CD4-positive, CD25-positive, alpha-beta regulatory T cell (primary cell): Measurements from ENCODE around the gene DDX31. TPM values are rescaled to one million over a fixed set of nuclear protein-coding genes. Genes with fewer than 3 reads are reported as not detected.

Source experiments
- ATAC-seq, 2 donors: fragments of 150-1000 bp; cut with Tn5 transposase; one replicate each; pipeline ENCODE4 v1.10.0; 2021; ENCODE audit warnings: low read depth in 2 of 2, moderate number of reproducible peaks in 2 of 2, moderate library complexity in 1 of 2
- DNase-seq, 3 donors: peaks; one replicate each; pipeline versions ENCODE4 v3.0.0 to v3.0.0-alpha.2; 2012 to 2022; ENCODE audit warnings: mixed read lengths in 1 of 3
- H3K27ac ChIP-seq: one replicate; pipeline ENCODE4 v1.7.0; 2013; ENCODE audit warnings: mild to moderate bottlenecking, low read length; ENCODE audit not compliant: insufficient read depth, poor library complexity, severe bottlenecking
- H3K27me3 ChIP-seq: one replicate; pipeline ENCODE4 v1.7.0; 2013; ENCODE audit warnings: low read length; ENCODE audit not compliant: control insufficient read depth, insufficient read depth
- H3K36me3 ChIP-seq: one replicate; pipeline ENCODE4 v1.7.0; 2013; ENCODE audit warnings: mild to moderate bottlenecking, low read length, moderate library complexity; ENCODE audit not compliant: control insufficient read depth, insufficient read depth
- H3K4me1 ChIP-seq: 2 replicates; pipeline ENCODE4 v1.7.0; 2013; ENCODE audit warnings: mild to moderate bottlenecking, low read length; ENCODE audit not compliant: insufficient read depth, control insufficient read depth, poor library complexity, severe bottlenecking
- H3K4me3 ChIP-seq: one replicate; pipeline ENCODE4 v1.7.0; 2013; ENCODE audit warnings: low read depth, mild to moderate bottlenecking, low read length, moderate library complexity
- H3K9me3 ChIP-seq, 2 experiments: 1 replicate in 1 of 2; 2 replicates in 1 of 2; pipeline ENCODE4 v1.7.0; 2013; ENCODE audit warnings: low read length in 2 of 2, mild to moderate bottlenecking in 1 of 2, moderate library complexity in 1 of 2; ENCODE audit not compliant: control insufficient read depth in 2 of 2
- H3K27ac Mint-ChIP-seq, 3 donors: one replicate each; pipeline ENCODE4 v1.8.0; 2020 to 2022; ENCODE audit warnings: mild to moderate bottlenecking in 3 of 3, mixed read lengths in 3 of 3, moderate library complexity in 2 of 3
- H3K27me3 Mint-ChIP-seq: one replicate; pipeline ENCODE4 v1.8.0; 2022; ENCODE audit warnings: mild to moderate bottlenecking, mixed read lengths
- H3K36me3 Mint-ChIP-seq: one replicate; pipeline ENCODE4 v1.8.0; 2020; ENCODE audit warnings: mixed read lengths
- H3K4me1 Mint-ChIP-seq, 4 donors: one replicate each; pipeline ENCODE4 v1.8.0; 2020 to 2022; ENCODE audit warnings: mixed read lengths in 4 of 4, mild to moderate bottlenecking in 1 of 4
- H3K4me3 Mint-ChIP-seq, 4 donors: one replicate each; pipeline ENCODE4 v1.8.0; 2020 to 2022; ENCODE audit warnings: mild to moderate bottlenecking in 4 of 4, mixed read lengths in 4 of 4, moderate library complexity in 3 of 4
- H3K9me3 Mint-ChIP-seq, 7 donors: one replicate each; pipeline ENCODE4 v1.8.0; 2020 to 2022; ENCODE audit warnings: mixed read lengths in 7 of 7, mild to moderate bottlenecking in 3 of 7, moderate library complexity in 2 of 7
- polyA plus RNA-seq, 4 donors: library from polyadenylated mRNA; unstranded; fragments of 300-500 nt; fragmentation: Illumina TruSeq; gene quantifications; one replicate each; pipeline ENCODE4 v1.2.3, GENCODE V29; 2021
- total RNA-seq: library from RNA; stranded (reverse); gene quantifications from one replicate; pipeline ENCODE4 v1.2.3, GENCODE V29; 2022

The DDX31 gene
- total and polyA plus RNA-seq, 5 donors from 2014 or later: 7.1 to 12.1 (median 7.3) TPM

- no peak overlapping the region for H3K4me3 Mint-ChIP-seq
- Histone ChIP-seq H3K9me3 (no peaks in the 10 kb centered on the region), H3K4me1 (no peaks in the 10 kb centered on the region), H3K36me3 (peaks cover 48% of the 10 kb centered on the region), H3K27ac (no peak overlapping the region), H3K4me3 (no peak overlapping the region), H3K27me3 (no peaks in the 10 kb centered on the region)
- DNase-seq: no peak
- no peaks in the 10 kb centered on the region for H3K4me1 Mint-ChIP-seq
- peak overlapping the region in 1 of 3 donors; percentile 58 for H3K27ac Mint-ChIP-seq
- ATAC-seq: no peak
- H3K9me3 Mint-ChIP-seq: no peaks in the 10 kb centered on the region
- H3K36me3 Mint-ChIP-seq: peaks cover 60% of the 10 kb centered on the region
- no peaks in the 10 kb centered on the region for H3K27me3 Mint-ChIP-seq
These were observed 43.5 kb downstream of the DDX31 start for GRCh38 chr9:132626285-132626684.

GRCh38 chr9:132622159-132622558, 47.6 kb downstream of the DDX31 start:
- Mint-ChIP-seq H3K9me3 (no peaks in the 10 kb centered on the region), H3K4me1 (peaks cover 0 to 2% (median 0%) of the 10 kb centered on the region in 4 donors), H3K4me3 (no peak overlapping the region), H3K27me3 (no peaks in the 10 kb centered on the region), H3K27ac (no peak overlapping the region), H3K36me3 (peaks cover 54% of the 10 kb centered on the region)
- no peak for DNase-seq
- Histone ChIP-seq H3K27me3 (no peaks in the 10 kb centered on the region), H3K4me1 (no peaks in the 10 kb centered on the region), H3K36me3 (peaks cover 32% of the 10 kb centered on the region), H3K27ac (no peak overlapping the region), H3K4me3 (no peak overlapping the region), H3K9me3 (no peaks in the 10 kb centered on the region)
- ATAC-seq: no peak

- H3K27ac ChIP-seq: no peak overlapping the region
- no peaks in the 10 kb centered on the region for H3K9me3 ChIP-seq
- ATAC-seq (no peak), DNase-seq (no peak)
- H3K27me3 ChIP-seq: no peaks in the 10 kb centered on the region
- Mint-ChIP-seq H3K9me3 (no peaks in the 10 kb centered on the region), H3K36me3 (peaks cover 68% of the 10 kb centered on the region), H3K4me1 (peaks cover 0 to 6% (median 2%) of the 10 kb centered on the region in 4 donors), H3K27ac (peak overlapping the region in 1 of 3 donors; percentile 87), H3K4me3 (no peak overlapping the region), H3K27me3 (no peaks in the 10 kb centered on the region)
- no peak overlapping the region for H3K4me3 ChIP-seq
- H3K4me1 ChIP-seq: no peaks in the 10 kb centered on the region
- peaks cover 62% of the 10 kb centered on the region for H3K36me3 ChIP-seq
These were observed 53.1 kb downstream of the DDX31 start for GRCh38 chr9:132616725-132617124.

- peaks cover 73% of the 10 kb centered on the region for H3K36me3 Mint-ChIP-seq
- no peak overlapping the region for H3K27ac Mint-ChIP-seq
- Histone ChIP-seq H3K9me3 (no peaks in the 10 kb centered on the region), H3K4me1 (no peaks in the 10 kb centered on the region), H3K27ac (no peak overlapping the region), H3K4me3 (no peak overlapping the region), H3K27me3 (no peaks in the 10 kb centered on the region), H3K36me3 (peaks cover 71% of the 10 kb centered on the region)
- H3K4me3 Mint-ChIP-seq: no peak overlapping the region
- peaks cover 0 to 6% (median 2%) of the 10 kb centered on the region in 4 donors for H3K4me1 Mint-ChIP-seq
- ATAC-seq (no peak), DNase-seq (no peak)
- H3K27me3 Mint-ChIP-seq: no peaks in the 10 kb centered on the region
- no peaks in the 10 kb centered on the region for H3K9me3 Mint-ChIP-seq
These were observed 54.0 kb downstream of the DDX31 start for GRCh38 chr9:132615774-132616173.

- no peak overlapping the region for H3K4me3 ChIP-seq
- Mint-ChIP-seq H3K9me3 (no peaks in the 10 kb centered on the region), H3K27me3 (no peaks in the 10 kb centered on the region), H3K36me3 (peaks cover 82% of the 10 kb centered on the region), H3K4me3 (no peak overlapping the region), H3K4me1 (peaks cover 0 to 6% (median 2%) of the 10 kb centered on the region in 4 donors), H3K27ac (no peak overlapping the region)
- no peaks in the 10 kb centered on the region for H3K4me1 ChIP-seq
- no peaks in the 10 kb centered on the region for H3K27me3 ChIP-seq
- H3K36me3 ChIP-seq: peaks cover 78% of the 10 kb centered on the region
- DNase-seq (no peak), ATAC-seq (no peak)
- H3K27ac ChIP-seq: no peak overlapping the region
- no peaks in the 10 kb centered on the region for H3K9me3 ChIP-seq
These were observed 55.5 kb downstream of the DDX31 start for GRCh38 chr9:132614324-132614723.

DNA sequence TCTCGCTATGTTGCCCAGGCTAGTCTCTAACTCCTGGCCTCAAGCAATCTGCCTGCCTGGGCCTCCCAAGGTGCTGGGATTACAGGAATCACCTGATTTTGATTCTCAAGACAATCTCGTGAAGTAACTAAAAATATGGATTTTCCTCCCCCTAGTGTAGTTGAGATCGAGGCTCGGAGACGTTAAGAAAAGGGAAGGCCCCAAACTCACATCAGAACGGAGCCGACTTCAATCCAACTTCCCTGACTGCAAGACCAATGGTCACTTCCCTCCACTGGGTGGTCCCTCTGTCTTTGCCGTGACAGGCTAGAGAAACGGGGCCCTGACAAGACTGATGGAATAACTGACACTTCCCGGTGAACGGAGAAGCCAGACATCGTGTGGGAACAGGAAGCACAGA, 59.1 kb downstream of the DDX31 start:
- Histone ChIP-seq H3K4me3 (no peak overlapping the region), H3K27ac (no peak overlapping the region), H3K36me3 (peaks cover 84% of the 10 kb centered on the region), H3K27me3 (no peaks in the 10 kb centered on the region), H3K4me1 (no peaks in the 10 kb centered on the region), H3K9me3 (no peaks in the 10 kb centered on the region)
- no peaks in the 10 kb centered on the region for H3K9me3 Mint-ChIP-seq
- no peaks in the 10 kb centered on the region for H3K27me3 Mint-ChIP-seq
- H3K36me3 Mint-ChIP-seq: peaks cover 79% of the 10 kb centered on the region
- DNase-seq: no peak
- H3K27ac Mint-ChIP-seq: no peak overlapping the region
- ATAC-seq: no peak
- H3K4me1 Mint-ChIP-seq: peaks cover 0 to 2% (median 0%) of the 10 kb centered on the region in 4 donors
- H3K4me3 Mint-ChIP-seq: no peak overlapping the region

- H3K9me3 Mint-ChIP-seq: no peaks in the 10 kb centered on the region
- no peaks in the 10 kb centered on the region for H3K4me1 ChIP-seq
- no peak overlapping the region for H3K4me3 ChIP-seq
- peaks cover 79% of the 10 kb centered on the region for H3K36me3 Mint-ChIP-seq
- H3K27ac ChIP-seq: no peak overlapping the region
- H3K36me3 ChIP-seq: peaks cover 83% of the 10 kb centered on the region
- no peak overlapping the region for H3K27ac Mint-ChIP-seq
- DNase-seq (no peak), ATAC-seq (no peak)
- H3K9me3 ChIP-seq: no peaks in the 10 kb centered on the region
- peaks cover 0 to 2% (median 0%) of the 10 kb centered on the region in 4 donors for H3K4me1 Mint-ChIP-seq
- H3K27me3 ChIP-seq: no peaks in the 10 kb centered on the region
- H3K4me3 Mint-ChIP-seq: no peak overlapping the region
- no peaks in the 10 kb centered on the region for H3K27me3 Mint-ChIP-seq
These were observed 60.0 kb downstream of the DDX31 start for GRCh38 chr9:132609829-132610228.

DNA sequence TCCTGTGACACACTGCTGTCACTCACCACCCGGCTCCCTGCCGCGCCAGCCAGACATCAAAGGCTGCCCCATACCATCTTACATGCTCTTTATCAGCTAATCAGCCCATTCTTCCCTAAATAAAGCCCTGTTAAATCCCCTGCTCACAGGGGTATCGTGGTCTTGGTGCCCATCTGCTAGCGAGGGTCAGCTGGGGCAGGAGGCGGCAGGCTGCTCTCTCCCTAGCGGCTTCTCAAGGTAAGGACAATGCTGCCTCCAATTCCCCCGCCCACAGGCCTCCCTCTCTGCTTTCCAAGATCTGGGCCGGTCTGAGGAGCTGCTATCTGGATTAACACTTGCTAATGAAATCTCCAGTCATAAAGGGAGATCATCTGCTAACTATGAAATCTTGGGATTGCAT, 60.6 kb downstream of the DDX31 start:
- H3K27me3 ChIP-seq: no peaks in the 10 kb centered on the region
- H3K4me3 ChIP-seq: no peak overlapping the region
- H3K27me3 Mint-ChIP-seq: no peaks in the 10 kb centered on the region
- peaks cover 0 to 2% (median under 1%) of the 10 kb centered on the region in 4 donors for H3K4me1 Mint-ChIP-seq
- H3K36me3 ChIP-seq: peaks cover 77% of the 10 kb centered on the region
- no peaks in the 10 kb centered on the region for H3K9me3 ChIP-seq
- H3K36me3 Mint-ChIP-seq: peaks cover 79% of the 10 kb centered on the region
- H3K9me3 Mint-ChIP-seq: no peaks in the 10 kb centered on the region
- H3K27ac Mint-ChIP-seq: no peak overlapping the region
- no peak overlapping the region for H3K27ac ChIP-seq
- no peak for ATAC-seq
- no peak for DNase-seq
- H3K4me3 Mint-ChIP-seq: no peak overlapping the region
- H3K4me1 ChIP-seq: no peaks in the 10 kb centered on the region
